Measurements from ENCODE around the gene TIAM2. TPM values are rescaled to one million over a fixed set of nuclear protein-coding genes. Genes with fewer than 3 reads are reported as not detected.

The TIAM2 gene
- total and polyA plus RNA-seq, 2 experiments from 2014 or later, result 14.2 to 24.4 TPM

GRCh38 chr6:155171109-155171746 is 176.1 kb downstream of the TIAM2 start:
- Histone ChIP-seq H3K36me3 (ENCODE audit: insufficient read depth) (no peaks in the 10 kb centered on the region), H3K79me2 (replicated peaks; ENCODE audit: insufficient read depth) (no peaks in the 10 kb centered on the region), H3F3A (replicated peaks; ENCODE audit: low read depth) (no peaks in the 10 kb centered on the region), H3K27ac (ENCODE audit: low read depth) (peak overlapping the region; percentile 12; the same call in 1 of the 2 replicates), H3K9me2 (ENCODE audit: insufficient read depth) (no peaks in the 10 kb centered on the region), H3K27me3 (ENCODE audit: insufficient read depth) (no peaks in the 10 kb centered on the region), H2AFZ (no peak overlapping the region), H3K4me3 (no peak overlapping the region), H4K20me1 (replicated peaks; ENCODE audit: insufficient read depth) (no peaks in the 10 kb centered on the region), H3K4me1 (ENCODE audit: insufficient read depth) (peaks cover 30% of the 10 kb centered on the region), H3K4me2 (no peak overlapping the region)
- TF ChIP-seq ZNF462 (CRISPR knock-in tag; IDR thresholded peaks at IDR 0.05) (no peak), EZH2phosphoT487 (IDR thresholded peaks at IDR 0.05; ENCODE audit: unreplicated experiment) (no peak), POLR2AphosphoS5 (IDR thresholded peaks at IDR 0.05; ENCODE audit: low read depth) (no peak), CTCF (conservative IDR thresholded peaks at IDR 0.05; ENCODE audit: low read depth in 2 of 2) (no peak), REST (IDR thresholded peaks at IDR 0.05; ENCODE audit: unreplicated experiment) (no peak), NANOG (IDR thresholded peaks at IDR 0.05; ENCODE audit: borderline replicate concordance) (no peak), ETS1 (IDR thresholded peaks at IDR 0.05) (no peak), ZNF114 (CRISPR knock-in tag; IDR thresholded peaks at IDR 0.05) (no peak), STAT1 (IDR thresholded peaks at IDR 0.05; ENCODE audit: unreplicated experiment) (no peak), JUNB (IDR thresholded peaks at IDR 0.05; ENCODE audit: unreplicated experiment) (no peak), EZH2 (IDR thresholded peaks at IDR 0.05; ENCODE audit: low read depth, unreplicated experiment) (no peak), CREB1 (CRISPR knock-in tag; IDR thresholded peaks at IDR 0.05; ENCODE audit: low read depth) (no peak), ZNF331 (CRISPR knock-in tag; IDR thresholded peaks at IDR 0.05; ENCODE audit: low read depth) (no peak)
- Mint-ChIP-seq H3K27ac (no peak overlapping the region), H3K27me3 (ENCODE audit: insufficient read depth, low read depth, poor library complexity) (peaks cover 2% of the 10 kb centered on the region), H3K4me1 (peaks cover 28% of the 10 kb centered on the region), H3K4me3 (no peak overlapping the region), H3K36me3 (ENCODE audit: low read depth) (no peaks in the 10 kb centered on the region; the same call in 2 of the 3 replicates), H3K9me3 (no peaks in the 10 kb centered on the region)
- DNase-seq (ENCODE audit: low spot score), result no peak
- ATAC-seq, result no peak
